CD4-positive, alpha-beta T cell treated with Interleukin-15 for 4 hours (primary cell): ENCODE results near the gene GNAS-AS1.

Source experiments
- DNase-seq: peaks from one replicate; pipeline ENCODE4 v3.0.0-alpha.2; 2020; ENCODE audit warnings: low spot score

The GNAS-AS1 gene

DNA sequence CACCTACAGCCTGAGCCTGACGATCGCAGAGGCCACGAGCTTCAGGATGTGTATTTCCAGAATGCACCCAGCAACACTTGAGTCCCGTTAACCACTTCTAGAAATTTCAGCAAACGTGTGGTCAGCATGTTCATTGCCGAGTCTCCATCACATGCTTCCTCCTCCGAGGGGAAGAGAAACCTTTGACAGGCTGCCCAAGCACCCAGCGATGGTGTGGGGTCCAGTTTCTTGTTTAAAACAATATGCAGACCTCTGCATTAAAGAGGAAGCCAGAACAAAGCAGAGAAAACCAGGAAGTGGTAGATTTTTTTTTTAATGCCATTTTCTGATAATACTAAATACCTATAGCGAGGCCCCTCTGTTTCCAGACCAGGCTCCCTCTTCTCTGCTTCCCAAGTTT lies 71.9 kb downstream of the GNAS-AS1 start:
- no peak for DNase-seq

DNA sequence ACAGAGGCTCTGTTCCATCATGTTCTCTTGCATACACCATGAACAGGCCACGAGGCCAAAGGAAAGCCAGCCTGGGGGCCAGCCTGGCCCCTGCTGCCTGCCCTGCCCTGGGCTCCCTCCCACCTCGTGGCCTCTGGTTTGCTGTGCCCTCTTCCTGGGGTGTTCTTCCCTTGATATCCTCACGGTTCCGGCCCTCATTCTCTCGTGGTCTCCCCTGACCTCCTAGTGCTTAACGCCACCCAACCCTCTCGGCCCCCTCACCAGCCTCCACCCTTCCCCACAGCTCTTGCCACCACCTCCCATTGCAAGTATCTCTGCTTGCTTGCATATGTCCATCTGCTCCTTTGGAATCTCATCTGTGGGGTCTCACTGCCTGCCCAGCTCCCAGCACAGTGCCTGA lies 73.0 kb downstream of the GNAS-AS1 start:
- DNase-seq = no peak

DNA sequence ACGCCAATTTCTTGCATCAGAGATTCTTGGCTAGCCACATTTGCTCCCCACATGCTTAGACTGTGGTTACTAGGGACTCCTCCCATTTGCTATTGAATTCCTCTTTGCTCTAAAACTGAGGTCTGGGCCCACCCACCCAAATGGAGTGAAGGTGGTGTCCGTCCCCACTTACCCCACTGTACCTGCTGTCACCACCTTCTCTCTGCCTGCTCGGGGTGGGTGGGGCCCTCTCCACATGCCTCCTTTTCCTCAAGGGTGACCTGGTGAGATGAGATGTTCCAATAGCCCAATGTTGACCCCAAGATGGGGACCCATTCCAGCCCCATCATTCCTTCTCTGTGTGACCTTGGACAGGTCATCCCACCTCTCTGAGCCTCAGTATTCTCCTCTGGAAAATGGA lies 74.6 kb downstream of the GNAS-AS1 start:
- DNase-seq = no peak

DNA sequence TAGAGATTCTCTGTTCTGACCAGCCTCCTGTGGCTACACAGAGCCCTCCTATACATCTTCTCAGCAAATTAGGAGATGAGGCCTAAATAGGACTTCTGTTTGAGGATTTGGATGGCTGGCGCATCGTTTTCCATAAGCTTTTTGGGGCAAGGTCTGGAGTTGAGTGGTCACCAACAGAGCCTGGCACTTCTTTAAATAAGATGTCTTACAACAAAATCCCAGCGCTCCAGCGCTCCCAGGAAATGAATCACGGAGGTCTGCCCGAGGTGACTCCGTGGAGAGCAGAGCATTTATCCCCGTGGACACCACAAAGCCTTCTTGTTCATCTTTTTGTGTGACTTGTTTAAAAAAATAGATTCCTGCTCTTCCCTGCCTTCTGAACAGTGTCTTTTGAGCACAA lies 75.3 kb downstream of the GNAS-AS1 start:
- no peak for DNase-seq

DNA sequence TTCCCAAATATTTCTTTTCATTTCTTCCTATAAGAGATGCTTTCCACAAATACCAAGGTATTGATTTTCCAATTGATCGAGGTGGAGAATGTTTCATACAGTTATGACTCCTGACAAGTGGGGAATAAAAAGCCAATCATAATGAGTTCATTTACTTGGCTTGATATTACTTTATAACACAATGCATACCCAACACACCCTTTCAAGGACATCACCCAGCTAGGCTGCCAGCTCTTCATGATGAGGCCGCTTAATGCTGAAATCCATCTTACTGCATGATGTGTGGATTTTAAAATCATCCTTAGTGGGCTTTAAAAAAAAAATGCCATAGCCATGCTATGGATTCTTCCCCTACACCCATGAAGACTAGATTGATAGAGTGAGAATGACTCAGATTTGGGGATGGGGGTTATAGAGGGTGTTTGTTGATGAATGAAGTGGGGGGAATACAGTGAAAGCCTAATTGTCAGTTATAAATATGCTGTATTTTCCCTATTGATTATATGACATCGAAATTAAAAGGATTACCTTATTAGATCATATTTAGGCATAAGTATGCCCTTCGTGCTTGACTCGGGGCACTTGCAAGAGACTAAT lies 75.9 kb downstream of the GNAS-AS1 start:
- DNase-seq = no peak

DNA sequence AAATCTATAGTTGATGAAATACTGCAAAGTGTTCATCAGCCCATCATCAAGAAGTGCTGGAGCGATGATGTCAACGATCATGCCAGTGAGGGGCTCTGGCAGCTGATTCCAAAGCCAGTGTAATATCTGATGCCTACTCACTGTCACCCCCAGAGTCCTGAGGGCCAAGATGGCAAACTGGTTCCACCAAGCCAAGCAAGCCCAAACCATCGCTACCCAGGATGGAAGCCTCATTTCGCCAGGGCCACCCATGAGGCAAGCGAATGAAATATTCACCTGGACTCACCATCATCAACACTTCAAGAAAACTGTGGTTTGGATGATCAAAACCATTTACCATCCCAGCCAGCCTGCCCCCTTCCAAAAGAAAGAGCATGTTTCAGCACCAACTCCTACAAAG lies 76.5 kb downstream of the GNAS-AS1 start:
- no peak for DNase-seq

DNA sequence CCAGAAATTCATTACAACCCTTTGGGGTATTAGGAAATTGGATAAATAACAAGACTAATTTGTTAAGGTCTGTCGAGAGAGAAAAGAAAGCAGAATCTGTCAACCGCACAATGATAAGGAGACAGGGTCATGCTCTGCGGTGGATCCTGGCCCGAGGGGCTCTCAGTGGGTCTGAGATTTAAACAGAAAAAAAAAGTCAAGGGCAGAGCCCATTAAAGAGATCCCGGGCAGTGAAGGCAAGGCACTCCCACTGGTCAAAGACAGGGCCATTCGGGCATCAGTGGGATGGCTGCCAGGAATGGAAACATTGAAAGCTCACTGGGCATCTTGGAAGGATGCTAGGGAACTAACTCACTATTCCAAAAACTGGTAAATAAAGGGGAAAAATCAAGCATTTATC lies 77.9 kb downstream of the GNAS-AS1 start:
- no peak for DNase-seq
